ENCODE data around the gene ZNF469.

DNA sequence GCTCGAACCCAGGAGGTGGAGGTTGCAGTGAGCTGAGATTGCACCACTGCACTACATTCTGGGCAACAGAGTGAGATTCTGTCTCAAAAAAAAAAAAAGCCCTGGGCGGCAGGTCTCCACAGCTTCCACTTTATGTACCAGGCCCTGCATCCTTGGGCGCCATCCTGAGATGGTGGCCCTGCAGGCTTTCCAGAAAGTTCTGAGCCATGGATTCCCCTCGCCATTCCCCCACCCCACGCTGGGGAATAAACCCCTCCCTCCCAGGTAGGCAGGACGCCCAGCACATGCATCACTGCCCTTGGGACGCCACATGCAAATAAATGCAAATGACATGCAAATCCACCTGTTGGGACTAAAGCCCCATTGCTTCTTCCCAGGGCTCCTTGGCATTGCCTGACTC is 13.8 kb upstream of the ZNF469 start:
- TF ChIP-seq, protein P1, sequence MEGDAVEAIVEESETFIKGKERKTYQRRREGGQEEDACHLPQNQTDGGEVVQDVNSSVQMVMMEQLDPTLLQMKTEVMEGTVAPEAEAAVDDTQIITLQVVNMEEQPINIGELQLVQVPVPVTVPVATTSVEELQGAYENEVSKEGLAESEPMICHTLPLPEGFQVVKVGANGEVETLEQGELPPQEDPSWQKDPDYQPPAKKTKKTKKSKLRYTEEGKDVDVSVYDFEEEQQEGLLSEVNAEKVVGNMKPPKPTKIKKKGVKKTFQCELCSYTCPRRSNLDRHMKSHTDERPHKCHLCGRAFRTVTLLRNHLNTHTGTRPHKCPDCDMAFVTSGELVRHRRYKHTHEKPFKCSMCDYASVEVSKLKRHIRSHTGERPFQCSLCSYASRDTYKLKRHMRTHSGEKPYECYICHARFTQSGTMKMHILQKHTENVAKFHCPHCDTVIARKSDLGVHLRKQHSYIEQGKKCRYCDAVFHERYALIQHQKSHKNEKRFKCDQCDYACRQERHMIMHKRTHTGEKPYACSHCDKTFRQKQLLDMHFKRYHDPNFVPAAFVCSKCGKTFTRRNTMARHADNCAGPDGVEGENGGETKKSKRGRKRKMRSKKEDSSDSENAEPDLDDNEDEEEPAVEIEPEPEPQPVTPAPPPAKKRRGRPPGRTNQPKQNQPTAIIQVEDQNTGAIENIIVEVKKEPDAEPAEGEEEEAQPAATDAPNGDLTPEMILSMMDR (IDR thresholded peaks at IDR 0.05) = no peak
- TF ChIP-seq POLR2AphosphoS5 (IDR thresholded peaks at IDR 0.05) (no peak), POLR2A (IDR thresholded peaks at IDR 0.05) (no peak), EP300 (IDR thresholded peaks at IDR 0.05) (no peak)

Data from gastroesophageal sphincter (tissue), 3 donors.